ENCODE results near the gene PLEKHH1. TPM values are rescaled to one million over a fixed set of nuclear protein-coding genes. Genes with fewer than 3 reads are reported as not detected.
"Not testable (repeated sequence)": the region's sequence is repeated elsewhere in the genome, so short reads cannot be mapped to it uniquely, and the experiment has no call there.

PLEKHH1 gene
- total RNA-seq, 1 experiment from 2014 or later, result 1.8 TPM

GRCh38 chr14:67622675-67623074 is 89.6 kb downstream of the PLEKHH1 start:
- DNase-seq (ENCODE audit: low spot score), result peak; percentile 89

- peak; percentile 69 for DNase-seq (ENCODE audit: low spot score)
Measured at GRCh38 chr14:67623114-67623513, 90.0 kb downstream of the PLEKHH1 start.

GRCh38 chr14:67626131-67626530 is 93.0 kb downstream of the PLEKHH1 start:
- DNase-seq (ENCODE audit: low spot score), result not testable (repeated sequence)

GRCh38 chr14:67627519-67627918 is 94.4 kb downstream of the PLEKHH1 start:
- DNase-seq (ENCODE audit: low spot score), result no peak

- DNase-seq (ENCODE audit: low spot score), result no peak
Measured at GRCh38 chr14:67630186-67630585, 97.1 kb downstream of the PLEKHH1 start.

GRCh38 chr14:67630938-67631337 is 97.8 kb downstream of the PLEKHH1 start:
- no peak for DNase-seq (ENCODE audit: low spot score)

- DNase-seq (ENCODE audit: low spot score), result no peak
Measured at GRCh38 chr14:67633451-67634147, 100.5 kb downstream of the PLEKHH1 start.

GRCh38 chr14:67636361-67636919 is 103.3 kb downstream of the PLEKHH1 start:
- DNase-seq (ENCODE audit: low spot score), result no peak

- DNase-seq (ENCODE audit: low spot score), result no peak
Measured at GRCh38 chr14:67638642-67639041, 105.6 kb downstream of the PLEKHH1 start.

Other genes starting within 250 kb of the PLEKHH1 start
- gene ATP6V1D, start 173.5 kb upstream of the PLEKHH1 start, total RNA-seq (2014; rRNA removed; shearing (Covaris generic)), result 92.3 and 130 TPM in 2 replicates
- 241 and 295 TPM in 2 replicates for gene EIF2S1, start 173.0 kb upstream of the PLEKHH1 start, total RNA-seq (2014; rRNA removed; shearing (Covaris generic))
- not detected in 2 replicates for gene PLEK2, start 121.1 kb upstream of the PLEKHH1 start, total RNA-seq (2014; rRNA removed; shearing (Covaris generic))
- 4.9 and 5.7 TPM in 2 replicates for gene TMEM229B, start 44.6 kb upstream of the PLEKHH1 start, total RNA-seq (2014; rRNA removed; shearing (Covaris generic))
- gene PIGH, start 67.0 kb downstream of the PLEKHH1 start, total RNA-seq (2014; rRNA removed; shearing (Covaris generic)), result 27.5 and 31.5 TPM in 2 replicates
- 26.3 and 29.2 TPM in 2 replicates for gene ARG2, start 86.6 kb downstream of the PLEKHH1 start, total RNA-seq (2014; rRNA removed; shearing (Covaris generic))
- 51.9 and 67.7 TPM in 2 replicates for gene VTI1B, start 141.3 kb downstream of the PLEKHH1 start, total RNA-seq (2014; rRNA removed; shearing (Covaris generic))
- gene RDH11, start 162.5 kb downstream of the PLEKHH1 start, total RNA-seq (2014; rRNA removed; shearing (Covaris generic)), result 115 and 116 TPM in 2 replicates
- gene RDH12, start 168.6 kb downstream of the PLEKHH1 start, total RNA-seq (2014; rRNA removed; shearing (Covaris generic)), result 0.35 and 0.79 TPM in 2 replicates